HepG2 (cell line): ENCODE data around the gene ANG. TPM values are rescaled to one million over a fixed set of nuclear protein-coding genes. Genes with fewer than 3 reads are reported as not detected.

Experiments
- ATF2 ChIP-seq: sonication (generic); formaldehyde crosslinking; IDR thresholded peaks from 2 replicates; pipeline ENCODE4 v1.4.0; 2020; ENCODE audit warnings: missing genetic modification reagents
- CENPX ChIP-seq: sonication (generic); formaldehyde crosslinking; IDR thresholded peaks from 2 replicates; pipeline ENCODE4 v1.9.0; 2021; ENCODE audit warnings: mild to moderate bottlenecking, missing genetic modification reagents, moderate library complexity
- DBP ChIP-seq: sonication (generic); formaldehyde crosslinking; IDR thresholded peaks from 2 replicates; pipeline ENCODE4 v1.4.0; 2020; ENCODE audit warnings: missing genetic modification reagents; ENCODE audit errors: not compliant biosample characterization
- FOXP1 ChIP-seq, 2 experiments: fragments of 450-650 bp in 1 of 2; IDR thresholded peaks; 2 replicates each; pipeline ENCODE4 v1.6.1; 2017 to 2018; ENCODE audit warnings: antibody characterized with exemption in 1 of 2
- HNRNPL ChIP-seq: fragments of 200-400 bp; formaldehyde crosslinking; IDR thresholded peaks from 2 replicates; pipeline ENCODE4 v1.6.1; 2017; ENCODE audit warnings: mild to moderate bottlenecking, low read depth, low read length
- NFKB2 ChIP-seq: sonication (generic); formaldehyde crosslinking; IDR thresholded peaks from 2 replicates; pipeline ENCODE4 v1.4.0; 2020; ENCODE audit warnings: missing genetic modification reagents, borderline replicate concordance
- POLR2A ChIP-seq, 2 experiments: IDR thresholded peaks; 2 replicates each; pipeline ENCODE4 v1.6.1; 2011; ENCODE audit warnings: low read depth in 2 of 2, low read length in 2 of 2, mild to moderate bottlenecking in 1 of 2, moderate library complexity in 1 of 2; ENCODE audit not compliant: insufficient read depth in 1 of 2
- PRDM10 ChIP-seq: sonication (generic); formaldehyde crosslinking; IDR thresholded peaks from 2 replicates; pipeline ENCODE4 v1.4.0; 2020; ENCODE audit warnings: low read depth, missing genetic modification reagents
- SNRNP70 ChIP-seq: fragments of 200-400 bp; formaldehyde crosslinking; IDR thresholded peaks from 2 replicates; pipeline ENCODE4 v1.6.1; 2017; ENCODE audit warnings: mild to moderate bottlenecking, low read depth, low read length, moderate library complexity
- TGIF2 ChIP-seq: IDR thresholded peaks from 2 replicates; pipeline ENCODE4 v1.6.1; 2016; ENCODE audit warnings: control low read depth, missing compliant biosample characterization
- ZBTB4 ChIP-seq: sonication (generic); formaldehyde crosslinking; IDR thresholded peaks from 2 replicates; pipeline ENCODE4 v1.4.0; 2020; ENCODE audit warnings: missing genetic modification reagents, mild to moderate bottlenecking, borderline replicate concordance
- ZFP37 ChIP-seq: sonication (generic); formaldehyde crosslinking; IDR thresholded peaks from 2 replicates; pipeline ENCODE4 v1.4.0; 2020; ENCODE audit warnings: missing genetic modification reagents, borderline replicate concordance
- ZNF335 ChIP-seq: sonication (generic); formaldehyde crosslinking; IDR thresholded peaks from 2 replicates; pipeline ENCODE4 v1.4.0; 2020; ENCODE audit warnings: missing genetic modification reagents
- ZNF430 ChIP-seq: sonication (generic); formaldehyde crosslinking; IDR thresholded peaks from 2 replicates; pipeline ENCODE4 v1.9.0; 2021; ENCODE audit warnings: mild to moderate bottlenecking, missing genetic modification reagents
- ZNF644 ChIP-seq: IDR thresholded peaks from 2 replicates; pipeline ENCODE4 v1.6.1; 2016; ENCODE audit warnings: low read depth
- ZSCAN21 ChIP-seq: sonication (generic); formaldehyde crosslinking; IDR thresholded peaks from 2 replicates; pipeline ENCODE4 v1.8.0; 2022; ENCODE audit warnings: mild to moderate bottlenecking, missing genetic modification reagents, moderate library complexity, borderline replicate concordance
- ZXDC ChIP-seq: sonication (generic); formaldehyde crosslinking; IDR thresholded peaks from 2 replicates; pipeline ENCODE4 v1.5.0; 2020; ENCODE audit warnings: mild to moderate bottlenecking, missing genetic modification reagents
- polyA plus RNA-seq, 8 experiments: library from polyadenylated mRNA; depleted of rRNA in 3 of 8; stranded (reverse) in 7 of 8; unstranded in 1 of 8; fragments of >200 nt; fragmentation: Illumina TruSeq in 4 of 8; extraction: Trizol in 4 of 8; gene quantifications; 2 replicates each; pipeline versions ENCODE4 v1.2.1 to v1.2.3, GENCODE V29; 2011 to 2016; ENCODE audit warnings: low read depth in 4 of 8, missing spikeins in 1 of 8, mixed read lengths in 1 of 8; ENCODE audit not compliant: insufficient read depth in 1 of 8
- total RNA-seq, 5 experiments: library from RNA; depleted of rRNA; stranded (reverse); fragments of >200 nt; fragmentation: Illumina TruSeq; extraction: Trizol; gene quantifications; 2 replicates each; pipeline ENCODE4 v1.2.3, GENCODE V29; 2016; ENCODE audit warnings: low read depth in 1 of 5

The ANG gene
- total and polyA plus RNA-seq, 2 of the 13 experiments (the other 11 are each of a cell fraction or from before 2014, with no cell fraction given): 83.6 to 401 TPM

- no peak for TF ChIP-seq ZXDC (CRISPR knock-in tag)
- TF ChIP-seq ZNF335 (CRISPR knock-in tag): no peak
- TF ChIP-seq HNRNPL: 0 out of 2 replicates have a peak, but pooled peaks have one; percentile 34
- no peak for TF ChIP-seq ZBTB4 (CRISPR knock-in tag)
- TF ChIP-seq POLR2A (IDR thresholded peaks at IDR 0.05; ENCODE audit: insufficient read depth in 1 of 2, low read depth in 2 of 2, low read length in 2 of 2): 0 out of 4 replicates have a peak, but pooled peaks of 1 of the 2 experiments have one; percentile 17
- TF ChIP-seq FOXP1 (IDR thresholded peaks at IDR 0.05): no peak
- no peak for TF ChIP-seq FOXP1 (CRISPR knock-in tag; IDR thresholded peaks at IDR 0.05)
- TF ChIP-seq ZFP37 (CRISPR knock-in tag): no peak
- no peak for TF ChIP-seq TGIF2
- no peak for TF ChIP-seq ATF2
- peak; percentile 28; the same call in 1 of the 2 replicates for TF ChIP-seq ZNF430 (CRISPR knock-in tag)
- TF ChIP-seq PRDM10 (CRISPR knock-in tag): no peak
- no peak for TF ChIP-seq ZNF644 (CRISPR knock-in tag)
- TF ChIP-seq CENPX (CRISPR knock-in tag): no peak
- TF ChIP-seq ZSCAN21 (CRISPR knock-in tag): no peak
- 0 out of 2 replicates have a peak, but pooled peaks have one; percentile 1 for TF ChIP-seq NFKB2 (CRISPR knock-in tag)
- TF ChIP-seq DBP (CRISPR knock-in tag): no peak
- no peak for TF ChIP-seq SNRNP70
Observed at GRCh38 chr14:20684662-20685456, 3.7 kb upstream of the ANG start (continued).
